ENCODE results near the gene LSP1.
"Not testable (repeated sequence)": the region's sequence is repeated elsewhere in the genome, so short reads cannot be mapped to it uniquely, and the experiment has no call there.

LSP1 gene

DNA sequence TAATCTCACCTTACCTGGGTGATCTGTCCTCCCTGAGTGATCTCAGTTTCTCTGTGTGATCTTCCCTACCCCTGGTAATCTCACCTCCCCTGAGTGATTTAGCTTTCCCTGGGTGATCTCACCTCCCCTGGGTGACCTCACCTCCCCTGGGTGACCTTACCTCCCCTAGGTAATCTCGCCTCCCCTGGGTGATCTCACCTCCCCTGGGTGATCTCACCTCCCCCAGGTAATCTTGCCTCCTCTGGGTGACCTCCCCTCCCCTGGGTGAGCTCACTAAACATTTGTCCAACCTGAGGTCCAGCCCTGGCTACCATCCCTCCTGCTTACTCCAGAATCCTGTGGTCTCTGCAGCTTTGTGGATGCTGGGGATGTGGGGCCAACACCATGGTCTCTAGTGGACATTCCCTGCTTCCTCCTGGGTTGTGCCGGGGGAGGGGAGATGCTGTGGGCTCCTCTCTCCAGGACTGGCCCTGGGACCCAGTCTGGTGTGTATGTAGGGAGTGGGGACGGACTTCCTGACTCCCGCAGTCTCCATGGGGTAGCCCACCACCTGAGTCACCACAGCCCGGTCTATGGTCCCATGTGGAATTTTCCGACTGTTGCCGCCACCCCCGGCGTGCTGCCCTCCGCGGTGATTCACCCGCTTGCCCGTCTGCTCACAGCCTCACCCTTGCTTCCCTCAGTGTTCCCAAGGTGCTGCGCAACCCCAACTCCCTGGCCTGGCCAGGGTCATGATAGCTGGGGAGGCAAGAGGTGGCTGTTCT is 9.9 kb downstream of the LSP1 start:
- DNase-seq (ENCODE audit: low read depth in 3 of 3): no peak

DNA sequence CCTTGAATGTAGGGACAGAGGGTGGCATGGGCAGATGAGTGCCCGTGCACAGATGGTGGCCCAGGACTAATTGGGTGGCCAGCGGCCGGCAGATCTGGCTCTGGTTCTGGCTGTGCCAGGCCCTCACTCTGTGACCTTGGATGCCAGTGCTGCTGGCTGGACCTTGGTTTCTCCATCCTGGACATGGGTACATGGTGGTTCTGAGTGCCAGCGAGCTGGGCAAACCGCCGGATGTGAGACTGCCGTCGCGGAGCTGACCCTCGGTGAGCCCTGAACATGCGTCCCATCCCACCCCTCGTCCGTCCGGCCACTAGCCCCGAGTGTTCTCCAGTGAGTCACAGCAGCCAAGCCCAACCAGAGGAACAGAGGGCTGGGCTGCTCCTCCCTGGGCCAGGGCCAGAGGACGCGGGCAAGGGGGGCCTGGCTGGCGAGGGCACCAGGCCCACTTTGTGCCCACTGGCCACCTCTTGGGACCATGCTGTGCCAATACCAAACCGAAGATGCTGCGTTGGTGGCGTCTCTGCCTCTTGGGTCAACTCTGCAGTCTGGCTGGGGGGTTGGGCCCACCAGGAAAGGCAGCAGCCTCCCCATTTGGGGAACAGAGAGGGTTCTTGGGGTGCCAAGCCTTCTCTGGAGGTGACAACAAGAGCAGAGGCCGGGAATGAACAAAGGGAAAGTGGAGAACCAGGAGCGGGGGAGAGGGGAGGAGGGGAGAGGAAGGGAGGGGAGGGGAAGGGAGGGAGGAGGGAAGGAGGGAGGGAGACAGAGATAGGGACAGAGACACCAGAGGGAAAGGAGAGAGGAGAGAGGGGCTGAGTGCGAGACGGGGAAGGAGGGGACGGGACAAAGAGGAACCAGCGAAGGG is 10.7 kb downstream of the LSP1 start:
- no peak for DNase-seq (ENCODE audit: low read depth in 3 of 3)

DNA sequence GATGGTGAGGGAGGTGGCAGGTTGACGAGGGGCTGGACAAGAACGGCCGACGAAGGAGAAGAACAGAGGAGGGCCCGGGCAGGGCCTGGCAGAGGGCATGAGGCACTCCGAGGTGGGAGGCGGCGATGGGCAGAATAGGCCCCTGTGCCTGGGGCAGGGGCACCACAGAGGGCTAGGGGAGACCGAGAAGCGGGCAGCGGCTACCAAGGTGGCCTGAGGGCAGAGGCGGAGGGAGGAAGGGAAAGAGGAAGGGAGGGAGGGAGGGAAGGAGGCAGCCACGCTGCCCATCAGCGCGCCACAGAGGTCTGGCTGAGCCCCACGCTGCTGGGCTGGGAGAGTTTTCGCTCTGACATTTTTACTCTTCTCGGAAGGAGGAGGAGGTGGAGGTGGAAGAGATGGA is 11.3 kb downstream of the LSP1 start:
- no peak for DNase-seq (ENCODE audit: low read depth in 3 of 3)

DNA sequence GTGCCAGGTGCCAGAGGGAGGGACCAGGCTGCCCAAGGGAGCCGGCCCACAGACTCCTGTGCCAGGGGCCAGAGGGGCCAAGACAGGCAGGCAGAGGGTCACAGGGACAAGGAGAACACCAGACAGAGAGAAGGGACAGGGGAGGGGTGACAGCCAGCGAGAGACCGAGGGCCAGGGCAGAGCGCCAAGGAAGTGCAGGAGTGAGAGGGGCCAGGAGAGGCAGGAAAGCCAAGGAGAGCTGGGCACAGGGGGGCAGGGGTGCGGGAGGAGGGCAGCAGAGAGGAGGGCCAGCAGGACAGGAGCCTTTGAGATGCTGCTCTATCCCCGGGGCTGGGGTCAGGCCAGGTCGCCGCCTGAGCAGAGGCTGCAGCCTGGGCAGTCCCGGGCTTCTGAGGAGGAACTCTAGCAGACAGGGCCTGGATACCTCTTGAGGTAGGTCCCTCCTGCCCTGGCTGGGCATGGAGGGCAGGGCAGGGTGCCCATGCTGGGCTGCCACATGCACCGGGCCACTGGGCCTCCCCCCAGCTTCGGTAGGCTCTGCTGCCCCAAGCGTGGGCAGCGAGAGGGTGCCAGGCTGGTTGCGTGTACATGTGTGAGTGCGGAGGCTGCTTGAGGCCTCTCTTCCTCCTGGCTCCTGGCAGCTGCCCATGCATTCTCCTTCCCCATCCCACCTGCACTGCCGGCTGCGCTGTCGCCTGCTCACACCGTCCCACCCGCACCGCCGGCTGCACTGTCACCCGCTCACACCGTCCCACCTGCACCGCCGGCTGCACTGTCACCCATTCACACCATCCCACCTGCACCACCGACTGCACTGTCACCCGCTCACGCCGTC is 12.2 kb downstream of the LSP1 start:
- no peak for DNase-seq (ENCODE audit: low read depth in 3 of 3)

GRCh38 chr11:1866226-1866625 is 13.3 kb downstream of the LSP1 start:
- DNase-seq (ENCODE audit: low read depth in 3 of 3): no peak

GRCh38 chr11:1866776-1867175 is 13.9 kb downstream of the LSP1 start:
- no peak for DNase-seq (ENCODE audit: low read depth in 3 of 3)

GRCh38 chr11:1867381-1867780 is 14.5 kb downstream of the LSP1 start:
- no peak for DNase-seq (ENCODE audit: low read depth in 3 of 3)

GRCh38 chr11:1868056-1868635 is 15.3 kb downstream of the LSP1 start:
- no peak for DNase-seq (ENCODE audit: low read depth in 3 of 3)

GRCh38 chr11:1868636-1869291 is 15.9 kb downstream of the LSP1 start:
- no peak for DNase-seq (ENCODE audit: low read depth in 3 of 3)

DNA sequence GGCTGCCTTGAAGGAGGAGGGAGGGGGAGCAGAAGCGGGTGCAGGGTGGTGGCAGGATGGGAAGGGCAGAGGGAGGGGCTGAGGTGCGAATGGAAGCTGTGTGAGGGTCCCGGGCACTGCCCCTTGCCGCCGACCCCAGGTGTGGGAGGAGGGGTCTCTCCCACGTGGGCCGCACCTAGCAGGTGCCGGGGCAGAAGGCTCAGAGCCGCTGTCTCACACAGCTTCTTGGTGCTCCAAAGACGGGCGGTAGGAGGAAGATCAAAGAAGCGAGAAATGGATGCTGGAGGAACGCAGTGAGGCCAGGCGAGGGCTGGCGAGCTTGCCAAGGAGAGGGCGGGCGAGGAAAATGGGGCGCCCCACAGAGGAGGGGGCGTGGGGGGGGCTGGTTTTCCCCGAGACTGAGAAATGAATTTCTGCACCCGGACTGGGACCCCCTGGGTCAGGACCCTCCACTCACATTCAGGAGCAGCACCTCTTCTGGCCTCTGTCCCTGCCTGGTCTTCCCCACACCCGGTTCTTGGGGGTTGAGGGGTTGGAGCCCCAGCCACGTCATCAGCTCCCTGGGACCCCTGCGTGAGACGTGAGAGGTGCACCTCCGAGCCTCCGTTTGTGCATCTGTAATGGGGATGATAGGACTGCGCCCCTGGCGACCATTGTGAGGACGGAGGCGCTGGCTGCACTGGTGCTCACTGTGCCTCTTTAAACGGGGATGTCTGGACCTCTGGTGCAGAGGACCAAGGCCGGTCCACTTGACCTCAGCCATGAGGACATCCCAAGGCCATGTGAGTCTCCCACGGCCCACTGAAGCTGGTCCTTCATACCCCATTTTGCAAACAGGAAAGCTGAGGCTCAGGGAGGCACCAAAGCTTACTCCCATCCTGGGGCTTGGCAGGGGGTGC is 16.8 kb downstream of the LSP1 start:
- DNase-seq (ENCODE audit: low read depth in 3 of 3): no peak

DNA sequence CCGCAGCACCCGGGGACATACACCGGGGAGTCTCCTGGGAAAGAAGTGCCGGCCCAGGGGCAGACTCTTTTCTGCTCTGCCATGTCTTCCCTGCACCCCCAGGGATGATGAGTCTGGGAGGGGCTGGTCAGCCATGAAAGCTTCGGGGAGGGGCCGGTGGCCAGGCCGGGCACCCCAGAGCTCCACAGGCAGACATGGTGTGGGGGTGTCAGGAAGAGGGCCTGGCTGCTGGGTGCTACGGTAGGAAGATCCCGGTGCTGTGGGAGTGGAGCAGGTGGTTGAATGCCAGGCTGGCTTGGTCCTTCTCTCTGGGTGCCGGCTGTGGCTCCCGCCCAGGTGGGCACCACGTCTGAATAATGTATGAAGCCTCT is 17.4 kb downstream of the LSP1 start:
- DNase-seq (ENCODE audit: low read depth in 3 of 3): no peak

- DNase-seq (ENCODE audit: low read depth in 3 of 3): peak in 1 of 3 experiments; percentile 29
These were observed 18.0 kb downstream of the LSP1 start for GRCh38 chr11:1870721-1871466.

- no peak for DNase-seq (ENCODE audit: low read depth in 3 of 3)
These were observed 18.6 kb downstream of the LSP1 start for GRCh38 chr11:1871531-1871930.

DNA sequence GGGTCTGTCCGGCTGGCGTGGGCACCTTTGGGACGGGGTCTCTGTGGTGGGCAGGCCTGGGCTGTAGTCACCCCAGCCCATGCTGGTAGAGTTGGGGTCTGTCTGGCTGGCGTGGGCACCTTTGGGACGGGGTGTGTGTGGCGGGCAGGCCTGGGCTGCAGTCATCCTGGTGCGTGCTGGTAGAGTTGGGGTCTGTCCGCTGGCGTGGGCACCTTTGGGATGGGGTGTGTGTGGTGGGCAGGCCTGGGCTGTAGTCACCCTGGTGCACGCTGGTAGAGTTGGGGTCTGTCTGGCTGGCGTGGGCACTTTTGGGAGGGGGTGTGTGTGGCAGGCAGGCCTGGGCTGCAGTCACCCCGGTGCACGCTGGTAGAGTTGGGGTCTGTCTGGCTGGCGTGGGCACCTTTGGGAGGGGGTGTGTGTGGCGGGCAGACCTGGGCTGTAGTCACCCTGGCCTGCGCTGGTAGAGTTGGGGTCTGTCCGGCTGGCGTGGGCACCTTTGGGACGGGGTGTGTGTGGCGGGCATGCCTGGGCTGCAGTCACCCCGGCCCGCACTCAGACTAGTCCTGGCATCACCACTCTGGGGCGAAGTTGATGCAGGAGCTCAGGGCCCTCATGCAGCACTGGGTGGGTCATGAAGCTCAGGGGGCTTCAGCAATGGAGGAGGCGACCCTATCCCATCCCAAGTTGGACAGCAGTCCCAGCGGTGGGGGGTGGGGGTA is 19.5 kb downstream of the LSP1 start:
- no peak for DNase-seq (ENCODE audit: low read depth in 3 of 3)

DNA sequence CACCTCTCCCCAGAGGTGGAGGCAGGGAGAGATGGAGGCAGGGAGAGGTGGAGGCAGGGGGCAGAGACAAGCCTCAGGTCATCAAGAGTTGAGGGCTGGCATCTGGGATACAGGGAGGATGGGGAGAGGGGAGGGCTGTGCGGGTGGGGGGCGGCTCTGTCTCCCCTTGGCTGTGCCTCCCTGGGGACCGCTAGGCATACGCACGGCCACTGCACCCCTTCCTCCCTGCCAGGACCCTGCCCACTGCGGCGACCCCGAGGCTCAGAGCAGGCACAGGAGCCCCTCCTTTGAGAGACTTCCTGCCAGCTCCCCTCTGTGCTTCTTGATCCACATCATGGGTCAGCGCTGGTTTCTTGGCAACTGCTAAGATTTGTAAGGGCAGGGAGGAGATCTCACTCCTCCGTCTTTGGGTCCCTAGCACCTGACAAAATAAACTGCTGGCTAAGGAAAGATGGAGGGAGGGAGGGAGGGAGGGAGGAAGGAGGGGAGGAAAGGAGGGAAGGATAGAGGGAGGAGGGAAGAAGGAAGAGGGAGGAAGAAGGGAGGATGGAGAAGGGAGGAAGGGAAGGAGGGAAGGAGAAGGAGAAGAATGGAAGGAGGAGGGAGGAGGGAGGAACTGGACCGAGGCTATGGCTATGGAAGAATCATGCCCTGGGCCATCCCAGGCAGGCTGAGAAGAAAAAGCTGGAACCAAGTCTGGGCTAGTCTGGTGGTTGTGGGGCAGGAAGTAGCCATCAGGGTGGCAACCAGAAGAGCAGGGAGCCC is 20.3 kb downstream of the LSP1 start:
- no peak for DNase-seq (ENCODE audit: low read depth in 3 of 3)

DNA sequence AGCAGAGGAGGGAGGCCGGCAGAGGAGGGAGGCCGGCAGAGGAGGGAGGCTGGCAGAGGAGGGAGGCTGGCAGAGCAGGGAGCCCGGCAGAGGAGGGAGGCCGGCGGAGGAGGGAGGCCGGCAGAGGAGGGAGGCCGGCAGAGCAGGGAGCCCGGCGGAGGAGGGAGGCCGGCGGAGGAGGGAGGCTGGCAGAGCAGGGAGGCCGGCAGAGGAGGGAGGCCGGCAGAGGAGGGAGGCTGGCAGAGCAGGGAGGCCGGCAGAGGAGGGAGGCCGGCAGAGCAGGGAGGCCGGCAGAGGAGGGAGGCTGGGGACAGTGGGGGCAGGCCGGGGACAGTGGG is 20.9 kb downstream of the LSP1 start:
- not testable (repeated sequence) for DNase-seq (ENCODE audit: low read depth in 3 of 3)

GRCh38 chr11:1874441-1875092 is 21.7 kb downstream of the LSP1 start:
- not testable (repeated sequence) for DNase-seq (ENCODE audit: low read depth in 3 of 3)
